Heart left ventricle (tissue), 13 donors: ENCODE results near the gene FUOM.

Experiments
- POLR2A ChIP-seq, 2 donors: fragments of 450-650 bp; IDR thresholded peaks; one replicate each; pipeline ENCODE4 v1.6.1; 2017; ENCODE audit warnings: antibody characterized with exemption in 2 of 2, mild to moderate bottlenecking in 2 of 2, moderate library complexity in 2 of 2
- TF ChIP-seq, protein P1 (sequence below), 12 donors: fragments of 200-600 bp; sonication (generic) in 4 of 12; IDR thresholded peaks; one replicate each; pipeline versions ENCODE4 v1.5.0 to v1.8.0; 2018 to 2022; ENCODE audit warnings: antibody characterized with exemption in 12 of 12, mild to moderate bottlenecking in 5 of 12
- donor health status: ischemic (EF 13 %, LVEDD 7.1; RV severe dilation, severe dysfunction).
- donor health status: DM: no; HTN: yes; CAD: no.
- donor health status: DM: no; HTN: no; CAD: no.
- donor health status: ischemic (EF 25% LVEDD 6.9; RV normal size, moderate dysfunction).
- donor health status: ischemic (EF 25% LVEDD 5.7; RV mildly dilated, moderate dysfunction).
- donor health status: ischemic (EF 35%, LVEDD 5.7; RV mildly dilated, moderate dysfunction).
- donor health status: nonischemic (EF 11% LVEDD 7.7; RV severe dilation, severe dysfunction).
- donor health status: DM: yes; HTN: yes; CAD: no.
- donor health status: PGD.
- donor health status: ischemic (EF 29% LVEDD 5.4; RV normal size, mild dysfunction).
- donor health status: nonischemic (EF 23%, LVEDD 6.1; RV moderate dilation, normal function).

GRCh38 chr10:133335246-133336117 lies 22.3 kb downstream of the FUOM start:
- TF ChIP-seq, protein P1, sequence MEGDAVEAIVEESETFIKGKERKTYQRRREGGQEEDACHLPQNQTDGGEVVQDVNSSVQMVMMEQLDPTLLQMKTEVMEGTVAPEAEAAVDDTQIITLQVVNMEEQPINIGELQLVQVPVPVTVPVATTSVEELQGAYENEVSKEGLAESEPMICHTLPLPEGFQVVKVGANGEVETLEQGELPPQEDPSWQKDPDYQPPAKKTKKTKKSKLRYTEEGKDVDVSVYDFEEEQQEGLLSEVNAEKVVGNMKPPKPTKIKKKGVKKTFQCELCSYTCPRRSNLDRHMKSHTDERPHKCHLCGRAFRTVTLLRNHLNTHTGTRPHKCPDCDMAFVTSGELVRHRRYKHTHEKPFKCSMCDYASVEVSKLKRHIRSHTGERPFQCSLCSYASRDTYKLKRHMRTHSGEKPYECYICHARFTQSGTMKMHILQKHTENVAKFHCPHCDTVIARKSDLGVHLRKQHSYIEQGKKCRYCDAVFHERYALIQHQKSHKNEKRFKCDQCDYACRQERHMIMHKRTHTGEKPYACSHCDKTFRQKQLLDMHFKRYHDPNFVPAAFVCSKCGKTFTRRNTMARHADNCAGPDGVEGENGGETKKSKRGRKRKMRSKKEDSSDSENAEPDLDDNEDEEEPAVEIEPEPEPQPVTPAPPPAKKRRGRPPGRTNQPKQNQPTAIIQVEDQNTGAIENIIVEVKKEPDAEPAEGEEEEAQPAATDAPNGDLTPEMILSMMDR (IDR thresholded peaks at IDR 0.05): no peak
- no peak for TF ChIP-seq POLR2A (IDR thresholded peaks at IDR 0.05)
